COLO829 (cell line): ENCODE measurements around the gene MPPE1.
"Not testable (repeated sequence)": the region's sequence is repeated elsewhere in the genome, so short reads cannot be mapped to it uniquely, and the experiment has no call there.

ENCODE experiments used
- DNase-seq: peaks from one replicate; pipeline ENCODE4 v3.0.0; 2012; ENCODE audit warnings: low spot score

Gene MPPE1

GRCh38 chr18:11925800-11926481 is 17.8 kb upstream of the MPPE1 start:
- DNase-seq: no peak

DNA sequence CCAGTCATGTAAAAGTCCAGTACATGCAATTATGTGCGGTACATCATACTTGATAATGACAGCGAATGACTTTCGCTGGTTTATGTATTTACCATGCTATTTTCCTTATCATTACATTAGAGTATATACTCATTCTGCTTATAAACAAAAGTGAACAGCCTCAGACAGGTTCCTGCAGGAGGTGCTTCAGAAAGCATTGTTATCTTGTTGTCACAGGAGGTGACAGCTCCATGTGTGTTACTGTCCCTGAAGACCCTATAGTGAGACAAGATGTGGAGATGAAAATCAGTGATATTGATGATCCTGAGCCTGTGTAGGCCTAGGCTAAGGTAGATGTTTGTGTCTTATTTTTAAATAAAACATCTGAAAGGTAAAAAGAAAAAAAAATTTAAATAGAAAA is 15.3 kb upstream of the MPPE1 start:
- DNase-seq: no peak

DNA sequence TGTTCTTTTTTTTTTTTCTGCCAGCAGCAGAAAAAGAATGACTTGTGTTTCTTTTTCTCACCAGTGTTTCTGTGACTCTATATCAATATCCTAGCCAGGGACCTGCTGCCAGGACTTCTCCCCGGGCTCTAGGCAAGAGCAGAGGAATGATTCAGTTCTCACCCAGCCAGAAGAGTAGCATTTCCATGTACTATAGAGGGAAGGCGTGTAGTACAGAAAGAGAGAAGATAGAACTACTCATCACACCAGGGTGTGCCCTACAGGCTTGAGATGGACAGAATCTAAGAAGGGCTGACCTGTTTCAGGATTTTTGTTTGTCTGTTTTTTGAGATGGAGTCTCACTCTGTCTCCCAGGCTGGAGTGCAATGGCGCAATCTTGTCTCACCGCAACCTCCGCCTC is 11.4 kb upstream of the MPPE1 start:
- not testable (repeated sequence) for DNase-seq

DNA sequence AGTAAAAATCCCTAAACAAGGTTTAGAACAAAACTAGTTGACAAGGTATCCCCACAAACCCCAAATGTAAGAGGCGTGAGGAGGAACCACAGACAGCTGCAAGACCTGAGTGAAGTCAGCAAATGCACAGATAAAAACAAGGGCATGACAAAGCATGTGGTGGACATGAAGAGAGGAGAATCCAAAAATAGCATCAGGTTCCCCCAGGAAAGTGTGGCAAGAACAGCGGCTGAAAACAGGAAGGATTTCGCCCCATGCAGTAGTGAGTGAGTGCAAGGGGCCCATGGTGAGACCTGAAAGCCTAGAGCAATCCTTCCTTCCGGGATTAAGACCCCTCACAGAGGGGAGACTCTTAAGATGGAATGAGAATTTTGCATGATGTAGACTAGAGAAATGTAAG is 8.8 kb upstream of the MPPE1 start:
- DNase-seq: not testable (repeated sequence)

DNA sequence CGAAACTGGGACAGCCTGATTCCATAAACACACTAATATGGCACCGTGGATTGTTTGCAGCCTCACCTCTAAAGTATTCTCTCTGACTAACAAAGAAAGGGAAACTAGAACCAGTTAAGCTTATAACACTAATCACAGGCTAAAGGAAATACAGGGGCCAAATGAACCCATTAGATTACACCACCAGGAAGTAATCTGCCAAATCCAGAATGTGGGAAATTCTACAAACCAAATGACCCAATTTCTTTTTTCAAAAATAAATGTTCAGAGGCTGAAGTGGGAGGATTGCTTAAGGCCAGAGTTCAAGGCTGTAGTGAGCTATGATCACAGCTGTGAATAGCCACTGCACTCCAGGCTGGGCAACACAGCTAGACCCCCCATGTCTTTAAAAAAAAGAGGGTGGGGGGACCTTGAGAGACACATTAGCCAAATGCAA is 1.5 kb upstream of the MPPE1 start:
- DNase-seq: no peak

GRCh38 chr18:11909061-11909455 is 941 bp upstream of the MPPE1 start:
- no peak for DNase-seq

DNA sequence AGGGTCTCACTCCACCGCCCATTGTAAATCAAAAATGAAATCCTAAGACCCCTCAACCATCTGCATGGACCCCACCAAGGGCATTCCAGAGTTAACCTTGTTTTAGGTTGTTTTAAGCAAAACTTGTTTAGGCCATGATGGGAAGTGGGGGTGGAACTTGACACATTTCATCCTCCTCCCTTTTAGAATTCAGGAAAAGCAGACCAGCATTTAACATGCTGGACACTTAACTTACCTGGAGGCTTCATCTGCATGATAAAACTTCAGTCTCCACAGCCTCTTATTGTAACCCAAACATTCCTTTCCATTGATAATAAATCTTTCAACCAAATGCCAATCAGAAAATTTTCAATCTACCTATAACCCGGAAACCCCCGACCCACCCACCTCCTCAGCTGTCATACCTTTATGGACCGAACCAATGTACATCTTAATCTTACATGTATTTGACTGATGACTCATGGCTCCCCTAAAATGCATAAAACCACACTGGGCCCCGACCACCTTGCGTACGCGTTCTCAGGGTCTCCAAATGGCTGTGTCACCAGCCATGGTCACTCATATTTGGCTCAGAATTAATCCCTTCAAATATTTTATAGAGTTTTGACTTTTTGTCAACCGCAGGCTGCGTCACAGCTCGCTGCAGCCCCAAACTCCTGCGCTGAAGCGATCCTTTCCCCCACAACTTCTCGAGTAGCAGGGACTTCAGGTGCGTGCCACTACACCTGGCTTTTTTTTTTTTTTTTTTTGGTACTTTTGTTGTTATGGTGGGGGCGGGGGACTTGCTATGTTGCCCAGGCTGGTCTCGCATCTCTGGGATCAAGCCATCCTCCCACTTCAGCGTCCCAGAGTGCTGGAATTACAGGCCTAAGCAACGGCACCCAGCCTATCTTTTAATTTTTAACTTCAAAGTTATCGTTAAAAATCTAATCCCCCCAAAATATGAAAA is 917 bp downstream of the MPPE1 start:
- DNase-seq: no peak

DNA sequence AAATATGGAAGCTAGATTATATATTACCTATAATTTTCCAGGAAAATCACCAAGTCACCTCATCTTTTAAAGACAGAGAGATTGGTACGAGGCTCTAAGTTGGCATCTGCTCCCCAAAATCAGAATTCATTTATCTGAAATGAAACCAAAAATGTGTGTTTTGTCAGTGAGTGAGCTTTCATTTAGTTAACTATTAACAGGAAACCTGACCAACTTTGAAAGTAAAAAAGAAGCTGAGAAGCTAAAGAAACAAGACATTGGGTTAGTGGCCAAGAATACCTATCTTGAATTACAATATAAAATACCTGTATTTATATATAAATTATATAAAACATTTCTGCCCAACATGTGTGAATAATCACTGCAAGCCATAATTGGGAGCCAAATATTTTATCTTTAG is 1.9 kb downstream of the MPPE1 start:
- no peak for DNase-seq

GRCh38 chr18:11905613-11906012 is 2.5 kb downstream of the MPPE1 start:
- no peak for DNase-seq

GRCh38 chr18:11902522-11903292 is 5.4 kb downstream of the MPPE1 start:
- DNase-seq: no peak

DNA sequence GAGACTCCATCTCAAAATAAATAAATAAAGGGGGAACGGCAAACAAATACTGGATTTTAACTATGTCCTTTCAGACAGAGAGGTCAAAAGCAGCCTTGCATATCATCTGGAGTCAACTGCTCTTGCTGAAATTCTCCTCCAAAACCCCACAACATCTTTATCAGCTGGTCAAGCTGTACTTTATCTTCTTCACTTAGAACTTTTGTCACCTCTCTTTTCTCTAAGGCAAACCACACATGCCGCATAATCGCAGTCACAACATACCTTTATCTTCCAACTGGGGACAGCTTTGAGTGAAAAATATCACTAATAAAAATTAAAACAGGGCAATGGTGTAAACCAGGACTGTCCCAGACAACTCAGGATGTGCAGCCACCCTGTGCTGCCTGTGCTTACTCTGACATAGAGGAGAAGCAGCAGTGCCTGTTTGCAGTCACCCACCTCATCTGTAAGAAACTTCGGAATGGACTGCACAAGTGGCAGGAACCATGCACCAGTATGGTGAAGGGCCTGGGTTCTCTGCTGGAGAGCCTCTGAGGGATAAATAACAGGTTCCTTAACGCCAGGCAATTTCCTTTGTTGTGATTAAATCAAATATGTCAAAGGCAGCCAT is 6.2 kb downstream of the MPPE1 start:
- DNase-seq: no peak

DNA sequence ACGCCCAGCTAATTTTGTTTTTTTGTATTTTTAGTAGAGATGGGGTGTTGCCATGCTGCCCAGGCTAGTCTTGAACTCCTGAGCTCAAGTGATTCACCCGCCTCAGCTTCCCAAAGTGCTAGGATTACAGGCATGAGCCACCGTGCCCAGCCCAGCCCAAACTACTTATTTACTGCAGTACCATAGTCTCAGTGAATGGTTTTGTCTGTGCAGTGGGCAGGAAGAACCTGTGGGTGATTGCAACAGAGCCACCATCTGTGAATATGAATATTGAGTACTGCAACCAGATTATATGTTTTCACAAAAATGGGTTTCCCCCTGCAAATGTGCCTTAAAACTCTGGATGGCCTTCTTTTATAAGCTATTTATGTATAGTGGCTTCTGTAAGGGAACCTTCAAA is 9.1 kb downstream of the MPPE1 start:
- DNase-seq: no peak

DNA sequence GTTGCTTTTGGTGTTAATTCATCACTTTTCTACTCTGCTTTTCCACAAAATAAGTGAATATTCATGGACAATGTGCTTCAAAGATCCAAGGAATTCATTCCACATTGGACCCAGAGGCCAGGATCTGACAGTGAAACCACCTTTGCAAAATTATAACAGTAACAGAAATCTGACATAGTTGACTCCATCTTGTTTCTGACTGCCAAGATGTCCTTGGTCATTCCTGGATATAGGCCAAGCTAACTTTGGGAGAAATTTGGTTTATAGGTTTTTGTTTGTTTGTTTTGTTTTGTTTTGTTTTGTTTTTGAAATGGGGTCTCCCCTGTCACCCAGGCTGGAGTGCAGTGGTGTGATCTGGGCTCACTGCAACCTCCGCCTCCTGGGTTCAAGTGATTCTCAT is 10.3 kb downstream of the MPPE1 start:
- no peak for DNase-seq

- not testable (repeated sequence) for DNase-seq
Observed at GRCh38 chr18:11892438-11892837, 15.7 kb downstream of the MPPE1 start.

GRCh38 chr18:11891737-11892136 is 16.4 kb downstream of the MPPE1 start:
- no peak for DNase-seq

DNA sequence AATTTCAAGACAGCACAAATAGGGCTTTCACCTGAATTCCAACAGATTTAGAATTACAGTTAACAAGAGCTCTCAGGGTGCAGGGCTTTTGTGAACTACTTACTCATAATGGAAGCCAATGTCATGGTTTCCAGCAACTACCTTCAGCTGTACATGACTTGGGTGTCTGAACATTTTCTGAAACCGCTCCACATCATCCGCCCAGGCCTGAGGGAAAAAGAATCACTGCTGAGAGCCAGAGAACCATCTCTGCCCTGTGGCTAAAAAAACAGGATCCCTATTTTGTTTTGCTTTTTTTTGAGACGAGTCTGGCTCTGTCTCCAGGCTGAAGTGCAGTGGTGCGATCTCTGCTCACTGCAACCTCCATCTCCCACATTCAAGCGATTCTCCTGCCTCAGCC is 18.8 kb downstream of the MPPE1 start:
- no peak for DNase-seq

DNA sequence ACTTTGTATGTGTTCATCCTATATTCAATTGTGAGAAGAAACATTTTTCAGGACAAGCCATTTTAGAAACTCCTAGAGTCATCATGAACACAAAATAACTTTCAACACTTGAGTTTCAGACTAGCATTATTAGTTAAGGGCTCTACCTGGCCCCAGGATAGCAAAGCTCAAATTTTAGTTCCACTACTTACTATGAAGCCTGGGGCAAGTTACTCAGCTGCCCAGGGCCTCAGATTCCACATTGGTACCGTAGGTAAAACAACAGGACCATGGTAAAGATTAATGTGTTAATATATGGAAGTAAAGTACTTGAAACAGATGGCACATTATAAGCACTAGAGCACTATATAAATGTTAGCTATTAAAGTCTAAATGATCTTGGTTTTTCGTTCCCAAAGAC is 19.4 kb downstream of the MPPE1 start:
- no peak for DNase-seq

GRCh38 chr18:11887328-11888128 is 20.6 kb downstream of the MPPE1 start:
- DNase-seq: no peak

GRCh38 chr18:11886577-11887110 is 21.5 kb downstream of the MPPE1 start:
- no peak for DNase-seq

GRCh38 chr18:11885278-11885947 is 22.7 kb downstream of the MPPE1 start:
- DNase-seq: no peak
